Spleen (tissue), 7 donors: Measurements from ENCODE around the gene FCRL5.

Experiments used
- CTCF ChIP-seq, 11 experiments: fragments of 200-600 bp in 7 of 11; fragments of 450-650 bp in 4 of 11; sonication (generic) in 4 of 11; IDR thresholded peaks in 8 of 11; conservative IDR thresholded peaks in 3 of 11; 1 replicate in 7 of 11; 2 replicates in 4 of 11; pipeline versions ENCODE4 v1.4.0 to v1.8.0; 2016 to 2021; ENCODE audit warnings: antibody characterized with exemption in 11 of 11, inconsistent platforms in 4 of 11, mild to moderate bottlenecking in 1 of 11
- POLR2A ChIP-seq, 3 donors: fragments of 450-650 bp; IDR thresholded peaks; one replicate each; pipeline ENCODE4 v1.5.1; 2017; ENCODE audit warnings: antibody characterized with exemption in 3 of 3, mild to moderate bottlenecking in 1 of 3
- donor health status: DM: no; HTN: no; CAD: no; lungs with moderate emphysema.
- donor health status: DM: no; HTN: no; CAD: no.
- donor health status: DM: no; HTN: no; CAD: no.

- no peak for TF ChIP-seq CTCF (IDR thresholded peaks at IDR 0.05 in 8 of 11, conservative IDR thresholded peaks at IDR 0.05 in 3 of 11)
- TF ChIP-seq POLR2A (IDR thresholded peaks at IDR 0.05), result no peak
Observed at GRCh38 chr1:157509546-157510232, 42.6 kb downstream of the FCRL5 start.
